ENCODE data around the gene NR6A1.

The NR6A1 gene

DNA sequence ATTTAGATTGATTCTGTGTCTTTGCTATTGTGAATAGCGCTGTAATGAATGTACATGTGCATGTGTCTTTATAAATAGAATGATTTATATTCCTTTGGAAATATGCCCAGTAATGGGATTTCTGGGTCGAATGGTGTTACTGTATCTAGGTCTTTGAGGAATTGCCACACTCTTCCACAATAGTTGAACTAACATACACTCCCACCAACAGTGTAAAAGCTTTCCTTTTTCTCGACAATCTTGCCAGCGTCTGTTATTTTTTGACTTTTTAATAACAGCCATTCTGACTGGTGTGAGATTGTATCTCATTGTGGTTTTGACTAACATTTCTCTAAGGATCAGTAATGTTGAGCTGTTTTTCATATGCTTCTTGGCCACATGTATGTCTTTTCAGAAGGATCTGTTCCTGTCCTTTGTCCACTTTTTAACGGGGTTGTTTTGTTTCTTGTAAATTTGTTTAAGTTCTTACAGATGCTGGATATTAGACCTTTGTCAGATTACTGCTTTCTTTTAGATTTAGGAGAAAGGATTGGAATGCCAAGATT lies 139.0 kb downstream of the NR6A1 start:
- Mint-ChIP-seq H3K9me3 (no peaks in the 10 kb centered on the region), H3K4me1 (peaks cover 21% of the 10 kb centered on the region), H3K27me3 (ENCODE audit: low read depth) (no peaks in the 10 kb centered on the region), H3K27ac (peak overlapping the region; percentile 68 to 83 (median 83)), H3K36me3 (ENCODE audit: low read depth) (no peaks in the 10 kb centered on the region), H3K4me3 (no peak overlapping the region)
- no peak for TF ChIP-seq CTCF (IDR thresholded peaks at IDR 0.05; ENCODE audit: unreplicated experiment in 3 of 3)

- no peak for TF ChIP-seq CTCF (IDR thresholded peaks at IDR 0.05; ENCODE audit: unreplicated experiment in 3 of 3)
- Mint-ChIP-seq H3K9me3 (no peaks in the 10 kb centered on the region), H3K36me3 (ENCODE audit: low read depth) (no peaks in the 10 kb centered on the region), H3K4me1 (peaks cover 21% of the 10 kb centered on the region), H3K27ac (peak overlapping the region in 1 of 3 experiments; percentile 28), H3K27me3 (ENCODE audit: low read depth) (no peaks in the 10 kb centered on the region), H3K4me3 (no peak overlapping the region)
These were observed 139.8 kb downstream of the NR6A1 start for GRCh38 chr9:124631326-124631725.

- Mint-ChIP-seq H3K27me3 (ENCODE audit: low read depth) (no peaks in the 10 kb centered on the region), H3K4me1 (peaks cover 21% of the 10 kb centered on the region), H3K27ac (no peak overlapping the region), H3K36me3 (ENCODE audit: low read depth) (no peaks in the 10 kb centered on the region), H3K9me3 (no peaks in the 10 kb centered on the region), H3K4me3 (no peak overlapping the region)
- no peak for TF ChIP-seq CTCF (IDR thresholded peaks at IDR 0.05; ENCODE audit: unreplicated experiment in 3 of 3)
These were observed 141.5 kb downstream of the NR6A1 start for GRCh38 chr9:124629600-124629999.

GRCh38 chr9:124628741-124629140 lies 142.4 kb downstream of the NR6A1 start:
- no peak for TF ChIP-seq CTCF (IDR thresholded peaks at IDR 0.05; ENCODE audit: unreplicated experiment in 3 of 3)
- Mint-ChIP-seq H3K27ac (no peak overlapping the region), H3K4me3 (no peak overlapping the region), H3K27me3 (ENCODE audit: low read depth) (no peaks in the 10 kb centered on the region), H3K9me3 (no peaks in the 10 kb centered on the region), H3K36me3 (ENCODE audit: low read depth) (no peaks in the 10 kb centered on the region), H3K4me1 (peaks cover 21% of the 10 kb centered on the region)

GRCh38 chr9:124626276-124626675 lies 144.8 kb downstream of the NR6A1 start:
- Mint-ChIP-seq H3K36me3 (ENCODE audit: low read depth) (no peaks in the 10 kb centered on the region), H3K4me3 (no peak overlapping the region), H3K9me3 (no peaks in the 10 kb centered on the region), H3K27ac (no peak overlapping the region), H3K4me1 (peaks cover 10% of the 10 kb centered on the region), H3K27me3 (ENCODE audit: low read depth) (no peaks in the 10 kb centered on the region)
- TF ChIP-seq CTCF (IDR thresholded peaks at IDR 0.05; ENCODE audit: unreplicated experiment in 3 of 3) = no peak

DNA sequence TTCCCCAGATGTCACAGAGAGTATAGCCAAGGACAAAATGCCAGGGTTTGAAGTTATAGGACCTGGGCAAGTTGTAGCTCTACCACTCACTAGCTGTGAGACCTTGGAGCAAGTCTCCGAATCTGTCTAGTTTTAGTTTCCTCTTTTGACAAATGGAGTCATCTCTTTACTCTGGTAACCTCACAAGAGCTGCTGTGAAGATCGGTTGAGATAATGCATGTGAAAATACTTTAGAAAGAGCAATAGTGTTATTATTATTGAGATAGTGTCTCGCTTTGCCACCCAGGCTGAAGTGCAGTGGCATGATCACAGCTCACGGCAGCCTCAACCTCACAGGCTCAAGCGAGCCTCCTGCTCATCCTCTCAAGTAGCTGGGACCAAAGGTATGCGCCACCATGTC lies 146.0 kb downstream of the NR6A1 start:
- H3K4me1 Mint-ChIP-seq = peaks cover 5% of the 10 kb centered on the region
- TF ChIP-seq CTCF (IDR thresholded peaks at IDR 0.05; ENCODE audit: unreplicated experiment in 3 of 3) = no peak
- no peaks in the 10 kb centered on the region for H3K27me3 Mint-ChIP-seq (ENCODE audit: low read depth)
- no peaks in the 10 kb centered on the region for H3K9me3 Mint-ChIP-seq
- no peak overlapping the region for H3K4me3 Mint-ChIP-seq
- H3K36me3 Mint-ChIP-seq (ENCODE audit: low read depth) = no peaks in the 10 kb centered on the region
- H3K27ac Mint-ChIP-seq = no peak overlapping the region

All from nephron (organoid).